Measurements from ENCODE around the gene APEX1. TPM values are rescaled to one million over a fixed set of nuclear protein-coding genes. Genes with fewer than 3 reads are reported as not detected.

Gene APEX1
- total RNA-seq, 1 donor from 2014 or later: 232 TPM

GRCh38 chr14:20469242-20469889, 14.3 kb downstream of the APEX1 start, which contains the start of gene PNP:
Gene PNP, plus strand, starts transcription at chr14:20469406. Its CDS starts 119 bp downstream, at chr14:20469525.
- TF ChIP-seq CTCF (IDR thresholded peaks at IDR 0.05): no peak

DNA sequence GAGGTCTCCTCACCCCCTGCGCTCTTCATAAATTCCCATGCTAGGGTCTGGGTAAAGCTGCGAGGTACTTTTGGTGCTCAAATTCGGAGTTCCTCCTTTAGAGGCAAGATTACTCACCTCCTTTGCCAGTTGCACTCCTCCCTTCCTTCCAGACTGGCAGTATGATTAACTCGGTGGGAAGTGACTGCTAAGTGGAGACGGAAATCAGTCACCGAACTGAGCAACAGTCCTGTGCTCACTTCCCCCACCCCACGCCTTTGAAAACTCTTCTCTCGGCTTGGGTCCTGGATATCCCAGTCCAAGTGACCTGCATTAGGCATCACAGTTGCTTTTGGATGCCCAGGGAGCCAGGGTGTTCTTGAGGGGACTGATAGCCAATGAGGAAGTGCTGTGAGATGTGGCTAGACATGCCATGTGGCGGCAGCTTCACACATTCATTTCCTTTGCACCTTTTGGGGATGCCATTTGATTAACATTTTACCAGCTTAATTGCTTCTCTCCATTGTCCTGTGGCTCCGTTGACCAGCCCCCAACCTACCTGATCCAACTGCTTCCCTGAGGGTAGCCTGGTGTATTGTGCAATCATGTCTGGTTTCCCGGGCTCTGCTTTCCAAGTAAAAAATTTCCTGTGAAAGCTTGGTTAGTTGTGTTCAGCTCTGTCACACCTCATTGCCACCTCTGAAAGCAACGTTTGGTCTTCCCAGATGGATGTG, 15.0 kb downstream of the APEX1 start:
- H3K27me3 Mint-ChIP-seq (ENCODE audit: unreplicated experiment): peaks cover 4% of the 10 kb centered on the region
- H3K4me1 Mint-ChIP-seq (ENCODE audit: unreplicated experiment): peaks cover 16% of the 10 kb centered on the region
- H3K36me3 Mint-ChIP-seq (ENCODE audit: unreplicated experiment): peaks cover 15% of the 10 kb centered on the region
- H3K27ac Mint-ChIP-seq (ENCODE audit: unreplicated experiment): peak overlapping the region; percentile 91
- H3K4me3 Mint-ChIP-seq (ENCODE audit: unreplicated experiment): peak overlapping the region; percentile 95
- no peaks in the 10 kb centered on the region for H3K9me3 Mint-ChIP-seq (ENCODE audit: unreplicated experiment)
- no peak for TF ChIP-seq CTCF (IDR thresholded peaks at IDR 0.05)
- DNase-seq (ENCODE audit: extremely low spot score, unreplicated experiment): no peak

More at GRCh38 chr14:20469242-20469889, 14.3 kb downstream of the APEX1 start, which contains the start of gene PNP:
- peaks cover 16% of the 10 kb centered on the region for H3K4me1 Mint-ChIP-seq (ENCODE audit: unreplicated experiment)
- DNase-seq (ENCODE audit: extremely low spot score, unreplicated experiment): peak; percentile 91
- H3K27ac Mint-ChIP-seq (ENCODE audit: unreplicated experiment): peak within 1 kb of the TSS; percentile 91
- peak within 1 kb of the TSS; percentile 95 for H3K4me3 Mint-ChIP-seq (ENCODE audit: unreplicated experiment)
- no peaks in the 10 kb centered on the region for H3K9me3 Mint-ChIP-seq (ENCODE audit: unreplicated experiment)
- peaks cover 9% of the 10 kb centered on the region for H3K36me3 Mint-ChIP-seq (ENCODE audit: unreplicated experiment)
- H3K27me3 Mint-ChIP-seq (ENCODE audit: unreplicated experiment): peaks cover 9% of the 10 kb centered on the region

GRCh38 chr14:20470603-20470901, 15.5 kb downstream of the APEX1 start:
- DNase-seq (ENCODE audit: extremely low spot score, unreplicated experiment): no peak
- Mint-ChIP-seq H3K4me3 (ENCODE audit: unreplicated experiment) (peak overlapping the region; percentile 95), H3K27me3 (ENCODE audit: unreplicated experiment) (peaks cover 4% of the 10 kb centered on the region), H3K36me3 (ENCODE audit: unreplicated experiment) (peaks cover 18% of the 10 kb centered on the region), H3K4me1 (ENCODE audit: unreplicated experiment) (peaks cover 16% of the 10 kb centered on the region), H3K9me3 (ENCODE audit: unreplicated experiment) (no peaks in the 10 kb centered on the region), H3K27ac (ENCODE audit: unreplicated experiment) (peak overlapping the region; percentile 91)
- TF ChIP-seq CTCF (IDR thresholded peaks at IDR 0.05): no peak

GRCh38 chr14:20472536-20473169, 17.6 kb downstream of the APEX1 start:
- H3K4me3 Mint-ChIP-seq (ENCODE audit: unreplicated experiment): no peak overlapping the region
- no peak overlapping the region for H3K27ac Mint-ChIP-seq (ENCODE audit: unreplicated experiment)
- peaks cover 16% of the 10 kb centered on the region for H3K4me1 Mint-ChIP-seq (ENCODE audit: unreplicated experiment)
- no peak for DNase-seq (ENCODE audit: extremely low spot score, unreplicated experiment)
- no peaks in the 10 kb centered on the region for H3K9me3 Mint-ChIP-seq (ENCODE audit: unreplicated experiment)
- peaks cover 26% of the 10 kb centered on the region for H3K36me3 Mint-ChIP-seq (ENCODE audit: unreplicated experiment)
- no peak for TF ChIP-seq CTCF (IDR thresholded peaks at IDR 0.05)
- H3K27me3 Mint-ChIP-seq (ENCODE audit: unreplicated experiment): no peaks in the 10 kb centered on the region

- no peaks in the 10 kb centered on the region for H3K9me3 Mint-ChIP-seq (ENCODE audit: unreplicated experiment)
- no peak for DNase-seq (ENCODE audit: extremely low spot score, unreplicated experiment)
- no peak overlapping the region for H3K4me3 Mint-ChIP-seq (ENCODE audit: unreplicated experiment)
- no peaks in the 10 kb centered on the region for H3K27me3 Mint-ChIP-seq (ENCODE audit: unreplicated experiment)
- TF ChIP-seq CTCF (IDR thresholded peaks at IDR 0.05): no peak
- H3K36me3 Mint-ChIP-seq (ENCODE audit: unreplicated experiment): peaks cover 27% of the 10 kb centered on the region
- no peak overlapping the region for H3K27ac Mint-ChIP-seq (ENCODE audit: unreplicated experiment)
- peaks cover 3% of the 10 kb centered on the region for H3K4me1 Mint-ChIP-seq (ENCODE audit: unreplicated experiment)
Measured at GRCh38 chr14:20476776-20477175, 21.8 kb downstream of the APEX1 start.
